K562 (cell line): Measurements from ENCODE around the gene CGREF1. TPM values are rescaled to one million over a fixed set of nuclear protein-coding genes. Genes with fewer than 3 reads are reported as not detected.
A peak's percentile ranks its signal among the peaks of the same experiment; 100 is the strongest.

ENCODE experiments used
- ARHGAP35 ChIP-seq: fragments of 450-650 bp; IDR thresholded peaks from 2 replicates; pipeline ENCODE4 v1.6.1; 2018; ENCODE audit not compliant: partially characterized antibody
- BCL6 ChIP-seq: fragments of 250-450 bp; sonication (Bioruptor Pico); IDR thresholded peaks from 2 replicates; pipeline ENCODE4 v1.4.0; 2020
- CBX5 ChIP-seq: IDR thresholded peaks from 2 replicates; pipeline ENCODE4 v1.6.1; 2014; ENCODE audit warnings: low read depth, borderline replicate concordance
- CGGBP1 ChIP-seq: fragments of 250-450 bp; sonication (Bioruptor Pico); IDR thresholded peaks from 2 replicates; pipeline ENCODE4 v1.9.0; 2021; ENCODE audit warnings: mild to moderate bottlenecking
- CHD2 ChIP-seq: IDR thresholded peaks from 2 replicates; pipeline ENCODE4 v1.6.1; 2011; ENCODE audit warnings: low read depth, low read length
- CREM ChIP-seq: IDR thresholded peaks from 2 replicates; pipeline ENCODE4 v1.6.1; 2014; ENCODE audit warnings: antibody characterized with exemption, low read depth
- CUX1 ChIP-seq: fragments of 200-800 bp; sonication (Bioruptor generic); IDR thresholded peaks from 2 replicates; pipeline ENCODE4 v1.6.1; 2016; ENCODE audit warnings: missing genetic modification characterization, missing compliant biosample characterization
- EP400 ChIP-seq: fragments of 450-650 bp; IDR thresholded peaks from 2 replicates; pipeline ENCODE4 v1.6.1; 2017; ENCODE audit warnings: antibody characterized with exemption, mild to moderate bottlenecking, moderate library complexity
- ETV1 ChIP-seq: fragments of 450-650 bp; conservative IDR thresholded peaks from 2 replicates; pipeline ENCODE4 v1.6.1; 2016; ENCODE audit warnings: missing genetic modification characterization, control low read depth, low read depth, missing compliant biosample characterization
- FOXO4 ChIP-seq: fragments of 450-650 bp; formaldehyde crosslinking; IDR thresholded peaks from 2 replicates; pipeline ENCODE4 v1.4.0; 2020; ENCODE audit warnings: mild to moderate bottlenecking, moderate library complexity
- GATAD2A ChIP-seq: fragments of 450-650 bp; IDR thresholded peaks from 2 replicates; pipeline ENCODE4 v1.6.1; 2017
- HBP1 ChIP-seq: fragments of 450-650 bp; formaldehyde crosslinking; IDR thresholded peaks from 2 replicates; pipeline ENCODE4 v1.4.0; 2022; ENCODE audit warnings: missing genetic modification characterization
- MEF2A ChIP-seq: IDR thresholded peaks from 2 replicates; pipeline ENCODE4 v1.6.1; 2011; ENCODE audit warnings: low read depth, mild to moderate bottlenecking, low read length, moderate library complexity; ENCODE audit not compliant: control insufficient read depth
- NCOA2 ChIP-seq, 2 experiments: fragments of 450-650 bp; IDR thresholded peaks; 2 replicates each; pipeline ENCODE4 v1.6.1; 2018; ENCODE audit warnings: mild to moderate bottlenecking in 2 of 2, moderate library complexity in 1 of 2; ENCODE audit not compliant: partially characterized antibody in 2 of 2
- NELFE ChIP-seq: IDR thresholded peaks from 2 replicates; pipeline ENCODE4 v1.6.1; 2011; ENCODE audit warnings: mild to moderate bottlenecking; ENCODE audit not compliant: insufficient read depth, insufficient read length
- NR1H2 ChIP-seq: sonication (generic); formaldehyde crosslinking; IDR thresholded peaks from 2 replicates; pipeline ENCODE4 v1.4.0; 2020; ENCODE audit warnings: mild to moderate bottlenecking, missing genetic modification reagents
- RCOR1 ChIP-seq, 2 experiments: IDR thresholded peaks; 2 replicates each; pipeline ENCODE4 v1.6.1; 2012; ENCODE audit warnings: low read depth in 2 of 2, low read length in 2 of 2, borderline replicate concordance in 1 of 2, improper control_type of control experiment in 1 of 2
- SMC3 ChIP-seq: conservative IDR thresholded peaks from 2 replicates; pipeline ENCODE4 v1.6.1; 2011; ENCODE audit warnings: low read depth, low read length, improper control_type of control experiment; ENCODE audit not compliant: insufficient read depth
- SREBF1 ChIP-seq: fragments of 150-350 bp; IDR thresholded peaks from 2 replicates; pipeline ENCODE4 v1.6.1; 2014; ENCODE audit warnings: antibody characterized with exemption, low read depth, low read length, borderline replicate concordance
- TBL1XR1 ChIP-seq, 2 experiments: IDR thresholded peaks; 2 replicates each; pipeline ENCODE4 v1.6.1; 2012; ENCODE audit warnings: improper control_type of control experiment in 2 of 2, low read length in 2 of 2, mild to moderate bottlenecking in 1 of 2
- ZNF24 ChIP-seq: fragments of 450-650 bp; IDR thresholded peaks from 2 replicates; pipeline ENCODE4 v1.6.1; 2016
- polyA plus RNA-seq, 8 experiments: library from polyadenylated mRNA; depleted of rRNA in 4 of 8; stranded (reverse) in 5 of 8; unstranded in 3 of 8; fragments of >200 nt; fragmentation: Nextera tagmentation in 2 of 8; fragmentation: Illumina TruSeq in 1 of 8; extraction: Ambion mirVana in 2 of 8; extraction: Trizol in 1 of 8; gene quantifications; 2 replicates each; pipeline versions ENCODE4 v1.2.1 to v1.2.3, GENCODE V29; 2011 to 2014; ENCODE audit warnings: inconsistent platforms in 1 of 8, missing spikeins in 1 of 8
- total RNA-seq, 7 experiments: library from RNA; depleted of rRNA in 6 of 7; stranded (reverse); fragments of >200 nt in 6 of 7; fragmentation: Illumina TruSeq in 2 of 7; extraction: Trizol in 2 of 7; gene quantifications; 2 replicates each; pipeline versions ENCODE4 v1.2.1 to v1.2.3, GENCODE V29; 2011 to 2021; ENCODE audit warnings: low replicate concordance in 1 of 7

CGREF1 gene
- total and polyA plus RNA-seq, 9 of the 15 experiments (the other 6 are each of a cell fraction or from before 2014, with no cell fraction given) = 0.07 to 0.50 (median 0.37) TPM

GRCh38 chr2:27092696-27093429, 26.1 kb downstream of the CGREF1 start (continued):
- no peak for TF ChIP-seq CHD2
- TF ChIP-seq ETV1 = 0 out of 2 replicates have a peak, but pooled peaks have one; percentile 42
- TF ChIP-seq SREBF1 = no peak
- TF ChIP-seq MEF2A = no peak
- no peak for TF ChIP-seq NELFE
- peak; percentile 68 to 97; a peak in 3 of 4 replicates for TF ChIP-seq RCOR1 (IDR thresholded peaks at IDR 0.05; ENCODE audit: borderline replicate concordance in 1 of 2, low read depth in 2 of 2, low read length in 2 of 2)
- no peak for TF ChIP-seq SMC3
- TF ChIP-seq CUX1 = peak; percentile 79
- TF ChIP-seq CGGBP1 = no peak
- TF ChIP-seq TBL1XR1 (IDR thresholded peaks at IDR 0.05; ENCODE audit: low read length in 2 of 2) = 0 out of 4 replicates have a peak, but pooled peaks of 1 of the 2 experiments have one; percentile 14
- TF ChIP-seq CREM = peak; percentile 66; the same call in 1 of the 2 replicates
- TF ChIP-seq CBX5 = no peak
- no peak for TF ChIP-seq NCOA2 (IDR thresholded peaks at IDR 0.05; ENCODE audit: partially characterized antibody in 2 of 2)
- peak; percentile 65; the same call in 1 of the 2 replicates for TF ChIP-seq HBP1 (CRISPR knock-in tag)
- TF ChIP-seq FOXO4 (CRISPR knock-in tag) = no peak
- no peak for TF ChIP-seq BCL6
- TF ChIP-seq EP400 = peak; percentile 79
- no peak for TF ChIP-seq ARHGAP35
- no peak for TF ChIP-seq NR1H2 (CRISPR knock-in tag)
- peak; percentile 75 for TF ChIP-seq GATAD2A
- no peak; the same call in 1 of the 2 replicates for TF ChIP-seq ZNF24
